COR-L47 (cell line): ENCODE results near the gene SH3RF3.

Experiments used
- DNase-seq: peaks from one replicate; lab custom pipeline; 2025; lab: John Stamatoyannopoulos, UW

Gene SH3RF3

GRCh38 chr2:109182426-109182825 is 53.4 kb downstream of the SH3RF3 start:
- no peak for DNase-seq

GRCh38 chr2:109183871-109184270 is 54.9 kb downstream of the SH3RF3 start:
- DNase-seq, result no peak

- no peak for DNase-seq
Observed at GRCh38 chr2:109184368-109184767, 55.4 kb downstream of the SH3RF3 start.

DNA sequence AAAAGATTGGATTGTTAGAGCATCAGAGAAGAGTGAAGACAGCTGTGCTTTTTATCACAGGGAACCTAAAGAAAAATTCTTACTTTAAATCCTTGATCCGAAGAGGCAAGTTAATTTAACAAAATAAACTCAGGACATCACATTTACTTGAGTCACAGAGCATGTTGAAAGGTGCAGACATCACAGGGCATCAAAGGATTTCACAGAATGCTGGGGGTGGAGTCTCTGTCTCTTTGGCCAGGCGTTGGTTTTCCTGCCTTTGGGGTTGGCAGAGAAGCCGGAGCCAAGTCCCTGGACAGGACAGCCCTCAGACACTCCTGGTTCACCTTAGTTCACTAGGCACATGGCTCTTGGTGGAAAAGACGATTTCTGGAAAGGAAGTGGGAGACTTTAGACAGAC is 56.3 kb downstream of the SH3RF3 start:
- DNase-seq, result no peak

- DNase-seq, result no peak
Observed at GRCh38 chr2:109185821-109186570, 57.0 kb downstream of the SH3RF3 start.

GRCh38 chr2:109186656-109187250 is 57.7 kb downstream of the SH3RF3 start:
- DNase-seq, result no peak

GRCh38 chr2:109187711-109188495 is 58.9 kb downstream of the SH3RF3 start:
- DNase-seq, result no peak

DNA sequence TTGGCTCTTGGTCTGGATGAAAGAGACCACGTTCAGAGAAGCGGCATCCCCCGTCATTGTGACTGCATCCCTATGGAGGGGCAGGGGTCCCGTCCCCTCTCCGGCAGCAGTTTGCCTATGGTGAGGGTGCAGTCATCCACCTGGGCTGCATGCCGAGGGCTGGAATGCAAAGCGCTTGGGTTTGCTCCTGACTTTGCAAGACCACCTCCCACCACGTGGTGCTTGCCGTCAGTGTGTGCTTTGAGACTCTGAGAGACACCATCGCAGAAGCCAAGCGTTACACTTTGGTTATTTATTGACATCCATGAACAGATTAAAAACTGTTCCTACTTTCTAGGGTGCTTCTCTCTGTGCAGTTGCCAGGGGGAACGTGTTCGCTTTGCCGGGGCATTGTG is 59.5 kb downstream of the SH3RF3 start:
- DNase-seq, result no peak

DNA sequence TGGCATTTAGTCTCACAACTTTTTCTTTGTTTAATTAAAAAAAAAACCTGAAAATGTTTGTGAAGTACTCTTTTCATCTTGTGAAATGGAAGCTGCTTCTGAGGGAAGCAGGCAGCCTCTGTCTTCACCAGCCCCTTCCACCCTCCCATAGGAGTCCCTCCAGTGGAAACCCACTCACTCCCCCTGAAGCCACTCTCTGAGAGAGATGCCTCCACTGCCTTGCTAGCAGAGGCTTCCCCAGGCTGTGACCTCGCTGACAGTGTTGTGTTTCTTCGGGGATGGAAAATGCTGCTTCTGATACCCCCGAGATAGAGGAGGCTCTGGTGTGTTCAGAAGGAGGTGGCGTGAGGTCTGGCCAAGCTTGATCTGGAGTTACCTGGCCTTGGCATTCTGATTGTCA is 59.9 kb downstream of the SH3RF3 start:
- DNase-seq, result no peak

- DNase-seq, result no peak
Observed at GRCh38 chr2:109189751-109190150, 60.7 kb downstream of the SH3RF3 start.

DNA sequence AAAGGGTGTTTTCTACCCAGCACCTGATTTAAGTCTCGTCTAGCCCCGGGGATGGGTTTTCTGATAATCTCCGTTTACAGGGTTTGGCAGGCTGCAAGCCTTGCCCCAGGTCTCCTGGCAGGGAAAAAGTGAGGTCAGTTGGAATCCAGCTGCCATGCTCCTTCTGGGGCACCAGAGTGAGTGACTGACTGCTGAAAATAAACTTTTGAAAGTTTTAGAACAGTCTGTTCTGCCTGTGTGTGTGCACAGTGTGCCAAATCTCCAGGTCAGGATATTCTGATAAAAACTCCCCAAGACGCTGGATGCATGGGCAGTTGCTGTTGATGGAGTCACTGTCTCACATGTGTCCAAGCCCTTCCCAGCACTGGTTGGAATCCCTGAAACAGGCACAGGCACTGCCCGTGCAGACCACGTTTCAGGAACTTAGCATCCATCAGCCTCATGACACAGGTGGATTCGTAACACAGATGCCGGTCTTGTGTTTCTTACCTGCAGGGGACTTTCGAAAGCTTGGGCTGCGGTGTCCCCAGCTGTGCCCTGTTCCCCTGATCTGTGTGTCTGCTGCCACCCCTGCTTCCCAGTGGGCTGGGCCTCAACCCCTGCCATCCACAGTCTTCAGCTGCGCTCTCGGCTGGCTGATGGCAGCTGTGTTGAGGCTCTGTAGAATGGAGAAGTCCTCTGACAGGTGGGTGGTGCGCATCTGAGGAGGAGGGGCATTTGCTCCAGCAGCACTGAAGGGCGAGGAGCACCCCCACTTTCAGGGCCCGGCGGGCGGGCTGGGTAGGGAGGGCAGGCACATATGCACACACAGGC is 65.0 kb downstream of the SH3RF3 start:
- DNase-seq, result no peak

DNA sequence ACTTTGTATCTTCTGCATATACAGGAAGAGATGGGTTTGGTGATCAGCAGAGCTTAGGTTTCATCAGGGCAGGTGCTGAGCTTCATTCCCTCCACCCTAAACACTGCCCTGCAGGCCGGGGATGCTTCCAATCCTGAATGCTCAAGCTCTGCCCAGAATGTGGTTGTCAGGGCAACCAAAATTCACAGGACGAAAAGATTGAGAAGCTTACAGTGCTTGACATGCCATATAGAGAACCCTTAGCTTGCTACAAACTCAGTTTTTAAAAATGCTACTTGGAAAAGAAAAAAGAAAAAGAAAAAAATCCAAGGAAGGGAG is 65.6 kb downstream of the SH3RF3 start:
- DNase-seq, result no peak

GRCh38 chr2:109195193-109196045 is 66.4 kb downstream of the SH3RF3 start:
- DNase-seq, result no peak

GRCh38 chr2:109196081-109196875 is 67.3 kb downstream of the SH3RF3 start:
- DNase-seq, result no peak

GRCh38 chr2:109197491-109198418 is 68.8 kb downstream of the SH3RF3 start:
- no peak for DNase-seq

DNA sequence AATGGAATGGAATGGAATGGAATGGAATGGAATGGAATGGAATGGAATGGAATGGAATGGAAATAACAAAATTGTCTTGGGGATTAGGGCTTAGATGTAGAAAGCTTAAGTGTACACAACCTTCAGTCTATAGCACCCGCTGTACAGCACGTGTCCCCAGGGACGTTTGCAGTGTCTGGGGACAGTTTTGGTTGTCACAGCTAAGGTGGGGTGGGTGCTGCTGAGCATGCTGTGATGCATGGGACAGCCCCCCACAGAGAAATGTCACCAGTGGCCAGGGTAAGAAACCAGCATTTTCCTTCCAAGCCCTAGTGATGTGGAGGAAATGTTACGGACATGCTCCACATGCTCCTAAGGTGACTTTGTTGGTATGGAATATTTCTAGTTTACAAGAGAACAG is 70.8 kb downstream of the SH3RF3 start:
- no peak for DNase-seq

DNA sequence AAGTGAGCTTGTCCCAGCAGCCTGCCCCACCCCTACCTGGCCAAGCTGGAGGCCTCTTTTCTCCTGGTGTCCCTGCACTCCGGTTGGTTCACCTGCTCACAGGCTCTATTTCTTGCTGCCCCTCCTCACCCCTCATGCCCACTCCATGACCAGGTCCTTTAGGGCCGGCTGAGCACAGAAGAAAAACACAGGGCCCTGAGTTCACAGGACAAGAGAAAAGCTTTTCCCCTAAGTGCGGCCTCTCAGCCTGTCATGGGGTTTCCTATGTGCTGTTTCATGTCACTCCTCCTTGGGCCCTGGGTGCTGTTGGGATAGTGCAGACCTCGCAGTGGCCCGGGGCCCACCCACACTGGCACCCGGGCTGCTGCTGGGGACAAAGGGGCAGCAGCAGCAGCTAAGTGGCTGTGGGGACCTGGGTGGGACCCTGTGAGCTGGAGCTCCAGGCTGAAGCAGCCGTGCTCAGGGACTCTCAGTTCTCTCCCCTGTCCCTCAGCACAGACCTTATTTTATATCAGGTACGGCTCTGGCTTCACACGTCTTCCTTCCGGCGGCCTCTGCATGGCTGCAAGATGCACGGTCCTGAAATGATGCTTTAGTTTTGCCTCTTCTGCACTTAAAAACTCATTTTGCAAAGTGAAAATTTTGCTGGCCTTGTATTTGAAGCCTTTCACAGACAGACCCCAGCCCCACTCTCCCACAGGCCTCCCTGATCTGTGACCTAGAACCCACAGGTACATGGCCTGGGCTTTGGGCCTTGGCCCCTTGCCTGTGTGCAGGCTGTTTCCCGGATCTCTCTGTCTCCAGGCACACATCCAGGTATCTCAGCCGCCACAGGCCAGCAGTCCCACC is 71.8 kb downstream of the SH3RF3 start:
- DNase-seq, result no peak

DNA sequence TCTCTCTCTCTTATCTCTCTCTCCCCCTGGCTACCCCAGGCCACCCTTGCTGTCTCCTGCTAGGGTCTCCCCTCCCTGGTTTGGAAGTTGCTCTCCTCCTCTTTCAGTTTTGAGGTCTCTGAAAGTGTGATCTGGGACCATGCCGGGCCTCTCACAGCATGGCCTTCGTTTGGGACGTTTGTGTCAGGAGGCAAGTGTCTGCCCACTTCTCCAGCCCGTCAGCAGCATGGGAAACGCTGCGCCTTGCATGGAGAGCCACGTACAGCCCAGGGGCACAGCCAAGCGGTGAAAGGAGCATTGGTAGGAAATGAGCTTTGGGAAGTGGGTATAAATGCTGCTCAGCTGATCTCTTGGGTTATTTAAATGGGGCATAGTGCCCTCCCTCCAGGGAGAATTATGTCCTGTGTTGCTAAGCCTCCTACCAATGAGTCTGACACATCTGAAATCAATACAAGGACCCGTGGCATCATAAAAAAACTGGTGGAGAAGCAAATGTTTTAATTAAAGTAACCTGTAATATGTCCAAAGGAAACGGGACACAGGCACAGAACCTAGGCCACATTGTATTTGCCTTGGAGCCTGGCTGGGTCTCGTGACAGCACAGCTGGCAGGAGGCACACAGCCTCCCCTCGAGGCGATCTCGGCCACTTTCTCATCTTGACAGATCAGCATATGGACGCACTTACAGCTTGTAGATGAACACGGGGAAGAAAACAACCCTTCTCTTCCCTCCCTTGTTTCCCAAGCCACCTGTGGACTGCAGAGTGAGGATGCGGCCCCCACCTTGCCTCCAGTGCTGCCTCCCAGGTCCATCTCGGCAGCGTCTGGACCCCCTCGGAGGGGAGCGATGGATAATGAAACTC is 72.7 kb downstream of the SH3RF3 start:
- DNase-seq, result no peak
